NCI-H2196 (cell line): Measurements from ENCODE around the gene LARP4.
"Not testable (repeated sequence)": the region's sequence is repeated elsewhere in the genome, so short reads cannot be mapped to it uniquely, and the experiment has no call there.

Experiments
- DNase-seq: peaks from one replicate; lab custom pipeline; 2025; ENCODE audit not compliant: unreplicated experiment; lab: John Stamatoyannopoulos, UW

Gene LARP4

DNA sequence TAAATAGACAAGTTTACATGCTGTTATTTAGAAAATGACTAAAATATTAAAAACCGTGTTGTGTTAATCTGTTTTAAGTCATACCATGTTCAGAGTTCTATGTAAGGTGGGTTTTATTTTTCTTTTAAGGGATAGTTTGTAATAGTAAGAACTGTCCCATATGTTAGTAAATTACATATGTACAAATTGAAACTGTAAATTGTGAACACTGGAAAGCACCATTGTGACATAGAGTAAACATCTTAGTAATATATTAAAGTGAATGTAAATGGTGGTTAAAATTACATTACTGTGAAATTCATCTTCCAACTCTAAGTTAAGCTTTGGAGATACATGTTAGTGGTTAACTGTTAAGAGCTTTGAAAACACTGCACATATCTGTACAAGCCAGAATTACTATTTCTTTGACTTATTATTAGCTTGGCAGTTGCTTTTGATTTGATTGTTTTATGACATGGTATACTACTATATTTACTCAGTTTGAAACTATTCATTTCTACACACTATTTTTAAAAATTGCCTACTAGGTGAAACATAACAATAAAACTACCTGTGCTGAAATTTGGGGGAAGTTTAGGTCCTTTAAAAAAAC lies 76.7 kb downstream of the LARP4 start:
- DNase-seq = no peak

DNA sequence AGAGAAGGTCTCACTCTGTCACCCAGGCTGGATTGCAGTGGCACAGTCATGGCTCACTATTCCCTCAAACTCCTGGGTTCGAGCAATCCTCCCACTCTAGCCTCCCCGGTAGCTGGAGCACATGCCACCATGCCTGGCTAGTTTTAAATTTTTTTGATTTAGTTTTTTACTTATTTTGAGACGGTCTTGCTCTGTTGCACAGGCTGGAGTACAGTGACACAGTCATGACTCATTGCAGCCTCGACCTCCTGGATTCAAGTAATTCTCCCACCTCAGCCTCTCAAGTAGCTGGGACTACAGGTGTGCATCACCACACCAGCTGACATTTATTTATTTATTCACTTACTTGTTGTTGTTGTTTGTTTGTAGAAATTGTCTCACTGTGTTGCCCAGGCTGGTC lies 81.9 kb downstream of the LARP4 start:
- no peak for DNase-seq

DNA sequence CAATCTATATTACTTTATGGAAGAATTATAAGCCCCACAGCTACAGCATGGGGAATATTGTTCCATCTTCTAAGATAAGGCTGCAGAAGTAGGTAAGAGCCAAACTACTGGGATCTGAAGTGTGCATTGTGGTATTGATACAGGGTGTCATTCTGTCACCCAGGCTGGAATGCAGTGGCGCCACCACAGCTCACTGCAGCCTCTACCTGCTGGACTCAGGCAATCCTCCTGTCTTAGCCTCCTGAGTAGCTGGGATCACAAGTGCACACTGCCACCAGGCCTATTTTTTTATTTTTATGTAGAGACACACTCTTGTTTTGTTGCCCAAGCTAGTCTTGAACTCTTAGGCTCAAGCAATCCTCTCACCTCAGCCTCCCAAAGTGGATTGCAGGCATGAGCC lies 82.8 kb downstream of the LARP4 start:
- no peak for DNase-seq

DNA sequence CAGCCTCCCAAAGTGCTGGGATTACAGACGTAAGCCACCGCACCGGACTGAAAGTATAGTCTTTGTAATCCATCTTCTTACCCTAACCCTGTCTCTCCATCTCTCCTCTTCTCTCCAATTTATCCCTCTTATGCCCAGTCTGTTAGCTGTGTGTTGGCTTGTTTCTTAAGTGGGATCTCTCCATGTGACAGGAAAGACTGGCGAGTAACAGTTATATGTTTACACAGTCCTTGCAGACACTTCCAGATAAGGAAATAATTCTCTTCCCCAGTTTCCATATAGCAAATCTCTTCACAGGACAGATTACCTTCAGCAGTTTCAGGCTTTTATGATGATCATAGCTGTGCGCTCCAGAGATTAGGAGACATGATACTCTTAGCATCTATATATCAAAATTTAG lies 88.1 kb downstream of the LARP4 start:
- no peak for DNase-seq

DNA sequence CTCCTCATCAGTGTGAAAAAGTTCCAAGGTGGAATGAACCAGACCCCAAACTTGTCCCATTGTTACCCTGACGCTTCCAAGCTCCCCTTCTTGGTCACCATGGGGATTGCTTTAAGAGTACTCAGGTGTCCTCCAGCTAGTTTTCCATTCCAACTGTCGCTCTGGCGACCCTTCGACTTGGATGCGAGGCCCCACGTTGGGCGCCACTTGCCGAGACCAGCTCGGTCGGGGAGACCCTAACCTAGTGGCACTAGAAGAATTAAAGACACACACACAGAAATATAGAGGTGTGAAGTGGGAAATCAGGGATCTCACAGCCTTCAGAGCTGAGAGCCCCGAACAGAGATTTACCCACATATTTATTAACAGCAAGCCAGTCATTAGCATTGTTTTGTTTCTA lies 97.4 kb downstream of the LARP4 start:
- not testable (repeated sequence) for DNase-seq

DNA sequence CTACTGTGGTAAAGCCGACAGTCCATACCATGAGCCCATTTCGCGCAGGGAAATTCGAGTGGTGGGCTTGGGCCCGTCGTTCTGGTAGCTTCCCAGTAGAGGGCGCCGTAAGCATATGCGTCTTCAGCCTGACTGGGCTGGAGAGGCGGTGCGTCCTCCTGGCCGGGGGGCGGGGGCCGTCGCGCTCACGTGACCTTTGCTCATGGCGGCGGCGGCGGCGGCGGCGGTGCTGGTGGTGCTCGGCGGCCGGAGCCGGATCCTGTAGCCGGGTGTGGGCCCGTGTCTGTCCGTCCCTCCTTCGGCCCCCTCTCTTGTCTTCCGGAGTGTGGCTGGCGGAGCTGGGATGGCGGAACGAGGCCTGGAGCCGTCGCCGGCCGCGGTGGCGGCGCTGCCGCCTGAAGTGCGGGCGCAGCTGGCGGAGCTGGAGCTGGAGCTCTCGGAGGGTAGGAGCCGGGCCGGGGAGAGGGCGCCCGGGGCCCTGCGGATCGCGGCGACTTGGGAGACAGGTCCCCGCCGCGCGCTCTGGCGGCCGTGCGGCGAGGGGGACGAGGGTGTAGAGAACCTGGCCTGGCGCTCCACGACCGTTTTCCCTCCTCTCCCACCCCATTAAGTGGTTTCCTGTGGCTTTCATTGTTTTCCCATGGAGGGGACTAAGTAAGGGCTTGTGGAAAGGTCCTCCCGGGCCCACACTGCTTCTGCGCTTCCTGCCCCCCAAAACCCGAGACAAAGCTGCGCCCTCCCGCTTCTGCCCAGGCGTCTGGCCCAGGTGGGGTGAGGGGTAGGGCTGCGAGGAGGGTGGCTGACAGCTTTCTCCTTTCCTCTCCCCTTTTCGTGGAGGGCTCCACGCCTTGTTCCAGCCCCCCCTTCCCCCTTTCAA lies 104.4 kb downstream of the LARP4 start, which contains the start of gene DIP2B:
TSS of gene DIP2B (plus strand) at position 188 of the 877 bp plus-strand sequence. CDS start at position 344, 156 bp downstream.
- DNase-seq = peak; percentile 90

DNA sequence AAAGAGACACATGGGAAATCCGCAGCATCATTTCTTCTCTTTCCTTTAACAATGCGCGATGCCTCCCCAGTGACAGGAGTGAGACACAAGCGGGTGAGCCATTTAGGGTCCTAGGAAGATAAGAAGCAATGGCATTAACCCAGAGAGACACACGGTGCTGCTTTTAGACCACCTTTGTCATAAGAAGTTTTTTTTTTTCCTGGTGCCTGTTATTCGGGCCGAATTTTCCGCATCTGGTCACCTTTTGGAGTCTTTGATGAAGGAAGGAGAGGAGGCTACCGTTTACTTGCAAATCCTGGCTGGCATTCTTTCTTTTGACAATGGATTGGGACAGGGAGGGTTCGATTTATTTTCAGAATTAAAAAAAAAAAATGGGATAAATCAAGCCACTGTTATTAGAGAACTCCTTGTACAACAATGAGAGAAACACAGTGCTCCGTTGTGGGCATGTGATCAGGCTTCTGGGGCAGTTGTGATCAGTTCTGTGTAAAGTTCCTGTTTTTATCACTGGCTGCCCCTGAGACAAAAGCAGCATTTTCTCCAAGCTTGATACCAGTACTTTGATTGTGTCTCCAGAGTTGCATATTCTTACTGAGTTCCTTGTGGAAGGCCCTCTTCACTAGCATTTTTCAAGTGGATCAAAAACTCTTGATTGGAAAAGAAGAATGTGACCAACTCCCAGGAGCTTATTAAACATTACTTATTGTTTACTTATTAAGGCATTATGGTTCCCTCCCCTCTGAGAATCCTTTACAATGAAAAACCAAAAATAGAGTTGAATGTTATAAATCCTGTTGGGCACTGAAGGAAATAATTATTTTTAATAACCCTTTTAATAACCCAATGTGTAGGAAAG lies 105.2 kb downstream of the LARP4 start:
- no peak for DNase-seq

DNA sequence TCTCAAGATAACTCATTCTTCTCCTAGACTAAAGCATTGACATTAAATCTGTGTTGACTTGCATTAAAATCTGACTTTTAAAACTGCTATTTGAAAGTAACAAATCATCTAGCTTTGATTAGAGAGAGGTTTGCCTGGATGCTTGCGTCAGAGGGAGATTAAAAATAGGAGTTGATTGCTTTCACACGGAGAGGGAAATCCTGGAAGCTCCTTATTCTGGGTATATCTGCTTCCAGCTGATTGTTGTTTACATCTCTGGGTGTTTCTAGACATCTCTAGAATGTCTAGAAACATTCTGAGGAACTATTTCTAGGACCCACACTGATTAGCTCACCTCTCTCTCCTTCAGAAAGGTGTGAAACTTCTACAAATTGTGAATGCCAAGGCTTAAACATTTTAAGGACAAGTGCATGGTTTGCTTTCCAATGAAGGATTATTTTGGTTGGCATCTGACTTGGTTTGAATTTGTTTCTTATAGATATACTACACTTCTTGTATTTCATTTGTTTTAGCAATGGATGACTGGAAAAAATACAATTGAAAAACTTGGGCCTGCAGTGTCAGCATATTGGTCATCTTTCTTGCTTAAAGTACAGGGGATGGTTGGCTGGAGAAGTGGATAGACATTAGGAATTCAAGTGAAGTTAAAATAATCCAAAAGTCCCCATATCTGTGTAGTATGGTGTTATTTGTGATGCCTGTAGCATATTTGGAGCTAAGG lies 106.2 kb downstream of the LARP4 start:
- no peak for DNase-seq

DNA sequence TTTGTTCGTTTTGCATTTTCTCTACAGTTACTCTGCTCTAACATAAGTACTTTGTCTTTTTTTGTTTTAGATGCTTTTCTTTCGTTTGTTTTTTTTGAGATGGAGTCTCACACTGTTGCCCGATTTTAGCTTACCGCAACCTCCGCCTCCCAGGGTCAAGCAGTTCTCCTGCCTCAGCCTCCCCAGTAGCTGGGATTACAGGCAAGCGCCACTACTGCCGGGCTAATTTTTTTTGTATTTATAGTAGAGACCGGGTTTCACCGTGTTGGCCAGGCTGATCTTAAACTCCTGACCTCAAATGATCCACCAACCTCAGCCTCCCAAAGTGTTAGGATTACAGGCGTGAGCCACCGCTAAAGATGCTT lies 106.8 kb downstream of the LARP4 start:
- DNase-seq = no peak

DNA sequence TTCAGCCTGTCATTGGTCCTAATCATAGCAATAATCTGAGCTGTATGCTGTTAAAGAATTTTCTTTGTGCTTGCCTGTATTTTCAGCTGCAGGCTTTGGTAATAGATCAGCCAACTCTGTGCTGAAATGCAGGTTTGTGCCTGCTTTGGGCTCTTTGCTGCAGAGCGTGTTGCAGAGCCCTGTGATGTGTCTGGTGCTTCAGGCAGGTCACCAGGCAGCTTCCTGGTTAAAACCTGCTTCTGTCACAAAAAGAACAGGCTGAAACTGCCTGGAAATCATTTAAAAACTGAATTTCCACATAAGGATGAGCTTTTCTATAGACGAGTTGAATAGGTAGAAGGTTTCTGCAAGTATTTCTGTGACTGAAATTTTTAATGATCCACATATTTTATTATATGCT lies 107.2 kb downstream of the LARP4 start:
- no peak for DNase-seq

DNA sequence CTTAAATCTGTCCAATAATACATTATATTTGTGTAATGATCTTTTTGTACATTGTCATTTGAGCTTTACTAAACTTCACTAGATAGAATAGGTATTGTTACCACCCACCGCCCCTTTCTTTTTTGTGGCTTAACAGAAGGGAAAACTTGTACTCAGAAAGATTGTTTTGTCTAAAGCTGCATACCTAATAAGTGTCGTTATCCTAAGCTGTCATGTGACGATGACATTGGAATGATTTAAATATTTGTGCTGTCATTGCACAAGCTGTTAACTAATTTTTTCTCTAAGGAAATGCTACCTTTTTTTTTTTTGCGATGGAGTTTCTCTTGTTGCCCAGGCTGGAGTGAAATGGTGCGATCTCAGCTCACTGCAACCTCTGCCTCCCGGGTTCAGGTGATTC lies 107.7 kb downstream of the LARP4 start:
- DNase-seq = no peak

DNA sequence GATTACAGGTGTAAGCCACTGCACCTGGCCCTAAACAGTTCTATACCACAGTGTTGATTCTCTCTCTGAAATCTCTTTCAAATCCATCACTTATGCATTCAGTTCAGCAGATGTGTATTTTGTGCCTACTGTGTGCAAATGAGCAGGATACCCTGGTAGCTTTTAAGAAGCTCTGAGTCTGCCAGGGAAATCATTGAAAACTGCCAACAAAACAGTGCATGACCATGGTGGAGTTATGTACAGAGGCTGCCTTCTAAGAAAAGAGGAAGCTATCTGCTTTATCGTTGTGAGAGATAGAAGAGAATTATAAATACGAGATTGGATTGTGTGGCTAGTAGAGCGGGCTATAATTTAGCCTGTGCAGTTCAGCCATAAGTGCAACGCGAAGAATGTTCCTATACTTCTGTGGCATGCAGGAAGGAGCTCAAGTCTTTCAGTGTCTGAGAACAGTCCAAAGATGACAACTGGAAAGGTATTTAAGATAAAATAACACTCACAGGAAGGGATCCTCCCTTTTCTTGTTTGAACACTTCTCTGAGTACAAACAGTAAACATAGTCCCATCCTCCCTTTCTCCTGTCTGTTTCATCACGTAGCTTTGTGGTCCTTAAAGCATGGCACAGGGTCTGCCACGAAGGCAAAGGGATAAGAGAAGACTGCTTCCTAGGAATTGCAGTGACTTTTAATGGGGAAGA lies 108.4 kb downstream of the LARP4 start:
- DNase-seq = no peak

DNA sequence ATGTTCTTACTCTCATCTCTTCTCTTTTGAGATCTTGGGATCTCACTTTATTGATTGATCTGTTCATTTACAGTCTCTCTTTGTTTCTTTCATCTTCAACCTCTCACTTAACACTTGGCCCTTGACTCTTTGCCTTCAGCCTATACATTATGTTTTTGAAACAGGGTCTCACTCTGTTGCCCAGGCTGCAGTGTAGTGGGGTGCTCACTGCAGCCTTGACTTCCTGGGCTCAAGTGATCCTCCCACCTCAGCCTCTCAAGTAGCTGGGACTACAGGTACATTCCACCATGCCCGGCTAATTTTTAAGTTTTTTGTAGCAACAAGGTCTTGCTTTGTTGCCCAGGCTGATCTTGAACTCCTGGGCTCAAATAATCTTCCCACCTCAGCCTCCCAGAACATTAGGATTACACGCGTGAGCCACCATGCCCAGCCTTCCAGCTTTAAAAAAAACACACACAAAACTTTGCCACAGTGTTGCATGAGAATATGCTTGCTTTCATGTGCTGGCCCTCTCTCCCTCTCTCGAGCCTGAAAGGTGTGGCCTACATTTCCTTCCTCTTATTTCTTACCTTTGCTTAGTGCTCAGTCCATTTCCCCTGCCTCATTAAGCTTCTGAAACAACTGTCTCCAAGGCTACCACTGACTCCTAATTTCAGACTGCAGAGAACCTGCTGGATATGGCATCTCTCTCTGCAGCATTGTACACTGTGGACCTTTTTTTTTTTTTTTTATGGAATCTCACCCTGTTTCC lies 114.0 kb downstream of the LARP4 start:
- no peak for DNase-seq

DNA sequence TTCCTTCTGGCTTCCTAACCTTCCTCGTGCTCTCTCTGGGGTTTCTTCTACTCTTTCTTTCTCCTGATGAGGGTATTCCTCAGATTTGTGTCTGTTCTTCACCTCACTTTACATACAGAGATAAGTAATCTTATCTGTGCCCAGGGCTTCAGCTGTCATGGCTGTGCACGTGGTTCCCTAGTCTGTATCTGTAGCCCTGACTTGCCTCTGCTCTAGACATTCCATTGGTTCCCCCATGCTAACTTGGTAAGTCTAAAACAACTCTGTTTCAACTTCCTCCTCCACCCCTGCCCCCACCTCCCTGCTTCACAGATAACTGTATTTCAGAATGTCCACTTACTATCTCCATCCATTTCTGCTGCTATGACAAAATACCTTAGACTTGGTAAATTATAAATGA lies 114.9 kb downstream of the LARP4 start:
- no peak for DNase-seq

DNA sequence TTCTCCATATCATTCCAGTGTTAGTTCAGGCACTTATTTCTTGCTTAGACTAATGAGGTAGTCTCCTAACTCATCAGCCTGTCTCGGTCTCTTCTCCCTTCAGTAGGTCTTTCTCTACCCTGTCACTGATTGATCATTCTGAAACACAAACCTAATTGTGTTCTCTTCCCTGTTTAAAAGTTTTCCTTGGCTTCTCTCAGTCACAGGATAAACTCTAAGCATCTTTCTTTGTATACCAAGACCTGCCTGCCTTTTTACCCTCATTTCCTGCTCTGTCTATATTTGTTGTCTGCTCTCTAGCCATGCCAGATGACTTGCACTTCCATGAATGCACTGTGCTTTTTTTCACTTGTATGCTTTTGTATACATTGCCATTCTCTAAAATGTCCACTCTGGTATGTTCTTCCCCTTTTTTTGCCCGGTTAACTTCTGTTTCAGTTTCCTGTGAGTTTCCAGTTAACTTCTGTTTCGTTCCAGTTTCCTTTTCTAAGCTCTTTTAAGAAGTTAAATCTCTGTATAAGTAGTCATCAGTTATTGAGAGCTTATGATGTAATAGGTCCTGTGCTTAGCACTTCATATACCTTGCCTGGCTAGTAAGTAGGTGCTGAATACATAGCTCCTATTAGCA lies 116.8 kb downstream of the LARP4 start:
- no peak for DNase-seq

DNA sequence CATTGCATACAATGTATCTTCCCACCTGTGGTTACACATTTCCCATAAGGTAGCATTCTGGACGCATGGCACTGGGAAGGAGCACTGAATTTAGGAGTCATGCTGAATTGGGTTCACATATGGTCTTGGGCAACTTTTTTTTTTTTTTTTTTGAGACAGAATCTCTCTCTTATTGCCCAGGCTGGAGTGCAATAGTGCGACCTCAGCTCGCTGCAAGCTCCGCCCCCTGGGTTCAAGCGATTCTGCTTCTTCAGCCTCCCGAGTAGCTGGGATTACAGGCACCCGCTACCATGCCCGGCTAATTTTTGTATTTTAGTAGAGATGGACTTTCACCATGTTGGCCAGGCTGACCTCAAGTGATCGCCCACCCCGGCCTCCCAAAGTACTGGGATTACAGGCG lies 117.4 kb downstream of the LARP4 start:
- no peak for DNase-seq

DNA sequence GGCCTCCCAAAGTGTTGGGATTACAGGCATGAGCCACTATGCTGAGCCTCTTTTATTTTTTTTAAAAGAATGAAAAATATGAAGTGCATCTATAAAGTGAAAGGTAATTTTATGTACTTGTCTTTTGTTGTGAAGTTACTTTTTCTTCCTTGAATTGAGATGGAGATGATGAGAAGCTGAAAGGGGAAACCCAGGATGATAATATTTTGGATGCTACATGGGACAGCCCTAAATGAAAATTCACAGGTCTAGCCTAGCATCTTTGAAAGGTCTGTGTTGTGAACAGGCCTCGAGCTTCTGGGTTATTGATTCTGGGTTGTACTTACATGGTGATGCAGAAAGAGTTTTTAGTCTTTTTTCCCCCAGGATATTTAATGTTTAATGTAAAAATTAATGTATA lies 118.7 kb downstream of the LARP4 start:
- DNase-seq = no peak

DNA sequence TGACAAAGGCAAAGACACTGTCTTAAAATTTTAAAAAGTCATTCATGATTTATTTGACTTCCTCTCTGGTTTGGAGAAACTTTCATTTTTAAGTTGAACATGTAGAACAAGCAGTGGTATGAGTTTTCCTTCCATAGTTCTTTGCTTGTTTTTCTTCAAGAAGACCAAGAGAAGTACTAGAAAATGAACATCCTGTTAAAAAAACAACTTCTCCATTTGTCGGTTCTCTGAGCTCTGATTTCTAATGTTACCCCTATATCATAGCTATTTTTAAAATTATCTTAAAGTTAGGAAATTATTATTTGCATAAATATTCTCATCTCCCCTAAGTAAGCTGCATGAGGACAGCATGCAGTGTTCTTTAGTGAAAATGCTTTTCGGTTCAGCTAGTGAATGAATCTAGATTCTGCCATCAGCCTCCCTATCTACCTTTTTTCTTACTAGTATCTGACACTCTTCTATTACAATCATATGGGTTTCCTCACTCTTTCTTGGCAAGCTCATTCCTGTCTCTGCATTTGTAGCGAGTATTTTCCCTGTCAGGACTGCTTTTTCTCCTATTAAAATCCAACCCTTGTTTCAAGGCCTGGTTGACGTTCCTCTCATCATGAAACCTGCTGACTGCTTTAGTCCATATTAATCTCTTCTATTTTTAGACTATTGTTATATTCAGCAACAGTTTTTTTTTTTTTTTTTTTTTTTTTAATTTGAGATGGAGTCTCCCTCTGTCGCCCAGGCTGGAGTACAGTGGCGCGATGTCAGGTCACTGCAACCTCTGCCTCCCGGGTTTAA lies 119.9 kb downstream of the LARP4 start:
- DNase-seq = no peak

DNA sequence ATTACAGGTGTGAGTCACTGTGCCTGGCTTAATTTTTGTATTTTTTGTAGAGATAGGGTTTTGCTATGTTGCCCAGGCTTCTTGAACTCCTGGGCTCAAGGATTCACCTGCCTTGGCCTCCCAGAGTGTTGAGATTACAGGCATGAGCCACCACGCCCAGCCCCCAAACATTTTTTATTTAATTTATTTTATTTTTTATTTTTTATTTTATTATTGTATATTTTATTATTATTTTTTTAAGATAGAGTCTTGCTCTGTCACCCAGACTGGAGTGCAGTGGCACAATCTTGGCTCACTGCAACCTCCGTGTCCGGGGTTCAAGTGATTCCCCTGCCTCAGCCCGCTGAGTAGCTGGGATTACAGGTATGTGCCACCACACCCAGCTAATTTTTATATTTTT lies 121.1 kb downstream of the LARP4 start:
- not testable (repeated sequence) for DNase-seq
